SU-DHL-6 (cell line): ENCODE data around the gene KCNK18.

Experiments used
- H2AFZ ChIP-seq: fragments of 200-600 bp; sonication (generic); 2 replicates; pipeline ENCODE4 v1.6.1; 2014; ENCODE audit warnings: low read depth, mild to moderate bottlenecking, moderate library complexity, mixed read lengths, antibody characterized with exemption, low read length; ENCODE audit not compliant: severe bottlenecking
- H3F3A ChIP-seq: fragments of 200-600 bp; shearing (Covaris generic); 2 replicates; pipeline ENCODE4 v1.6.0; 2016; ENCODE audit warnings: antibody characterized with exemption, mild to moderate bottlenecking; ENCODE audit not compliant: insufficient read depth
- H3K27ac ChIP-seq: fragments of 200-600 bp; sonication (generic); 2 replicates; pipeline ENCODE4 v1.5.1; 2016; ENCODE audit warnings: low read depth, mild to moderate bottlenecking, low read length, moderate library complexity, mixed read lengths
- H3K27me3 ChIP-seq: fragments of 200-600 bp; sonication (generic), shearing (Covaris generic); 2 replicates; pipeline ENCODE4 v1.6.0; 2014; ENCODE audit warnings: mild to moderate bottlenecking, low read length
- H3K36me3 ChIP-seq: fragments of 200-600 bp; sonication (generic); 2 replicates; pipeline ENCODE4 v1.6.1; 2014; ENCODE audit warnings: mild to moderate bottlenecking, low read length, mixed read lengths
- H3K4me2 ChIP-seq: fragments of 300-600, 200-600 bp; shearing (Covaris generic), sonication (generic); 2 replicates; pipeline ENCODE4 v1.6.0; 2014; ENCODE audit warnings: low read length, low read depth, mild to moderate bottlenecking; ENCODE audit not compliant: poor library complexity, severe bottlenecking
- H3K4me3 ChIP-seq: fragments of 200-600 bp; sonication (generic); 2 replicates; pipeline ENCODE4 v1.5.1; 2014; ENCODE audit warnings: antibody characterized with exemption, low read length, mild to moderate bottlenecking, mixed read lengths; ENCODE audit not compliant: insufficient read depth, poor library complexity, severe bottlenecking
- H3K79me2 ChIP-seq: fragments of 200-600 bp; sonication (generic); 2 replicates; pipeline ENCODE4 v1.6.1; 2014; ENCODE audit warnings: mild to moderate bottlenecking, low read length, moderate library complexity; ENCODE audit not compliant: insufficient read depth
- H3K9ac ChIP-seq: fragments of 200-600 bp; sonication (generic); 2 replicates; pipeline ENCODE4 v1.7.0; 2014; ENCODE audit warnings: mild to moderate bottlenecking, low read length
- H3K9me2 ChIP-seq: fragments of 200-600 bp; sonication (generic); replicated peaks from 2 replicates; pipeline ENCODE4 v1.6.1; 2014; ENCODE audit warnings: low read length; ENCODE audit not compliant: insufficient read depth
- H3K9me3 ChIP-seq: fragments of 200-600 bp; sonication (generic); 2 replicates; pipeline ENCODE4 v1.6.1; 2014; ENCODE audit warnings: low read length, mixed read lengths; ENCODE audit not compliant: insufficient read depth
- H4K20me1 ChIP-seq: fragments of 200-600 bp; sonication (generic); 2 replicates; pipeline ENCODE4 v1.6.1; 2014; ENCODE audit warnings: low read depth, mild to moderate bottlenecking, antibody characterized with exemption, low read length, moderate library complexity, mixed read lengths
- CTCF ChIP-seq: fragments of 200-600 bp; sonication (generic); IDR thresholded peaks from one replicate; pipeline ENCODE4 v1.5.1; 2017; ENCODE audit warnings: antibody characterized with exemption, mild to moderate bottlenecking, low read length, moderate library complexity; ENCODE audit not compliant: insufficient read depth, poor library complexity, severe bottlenecking
- EZH2phosphoT487 ChIP-seq: fragments of 200-600 bp; sonication (generic), shearing (Covaris generic); conservative IDR thresholded peaks from 2 replicates; pipeline ENCODE4 v1.6.1; 2018; ENCODE audit warnings: mild to moderate bottlenecking, antibody characterized with exemption, low read length, moderate library complexity, mixed read lengths

Gene KCNK18

GRCh38 chr10:117158297-117158696, 39.0 kb upstream of the KCNK18 start:
- no peak overlapping the region for H3K9ac ChIP-seq
- H3K4me3 ChIP-seq = no peak overlapping the region
- H3K27me3 ChIP-seq = no peaks in the 10 kb centered on the region
- no peaks in the 10 kb centered on the region for H3K9me3 ChIP-seq
- H3K79me2 ChIP-seq = no peaks in the 10 kb centered on the region
- H4K20me1 ChIP-seq = no peaks in the 10 kb centered on the region
- no peaks in the 10 kb centered on the region for H3K9me2 ChIP-seq
- H3K27ac ChIP-seq = no peak overlapping the region
- H2AFZ ChIP-seq = no peak overlapping the region
- H3K4me2 ChIP-seq = no peak overlapping the region
- no peaks in the 10 kb centered on the region for H3F3A ChIP-seq
- TF ChIP-seq EZH2phosphoT487 (no peak), CTCF (no peak)
- H3K36me3 ChIP-seq = no peaks in the 10 kb centered on the region

GRCh38 chr10:117159390-117159789, 37.9 kb upstream of the KCNK18 start:
- Histone ChIP-seq H3K27me3 (no peaks in the 10 kb centered on the region), H2AFZ (no peak overlapping the region), H3K4me3 (no peak overlapping the region), H3K79me2 (no peaks in the 10 kb centered on the region), H4K20me1 (no peaks in the 10 kb centered on the region), H3K9ac (no peak overlapping the region), H3K9me3 (no peaks in the 10 kb centered on the region), H3K27ac (no peak overlapping the region), H3F3A (no peaks in the 10 kb centered on the region), H3K36me3 (no peaks in the 10 kb centered on the region), H3K4me2 (no peak overlapping the region), H3K9me2 (no peaks in the 10 kb centered on the region)
- TF ChIP-seq CTCF (no peak), EZH2phosphoT487 (no peak)

- TF ChIP-seq EZH2phosphoT487 (no peak), CTCF (no peak)
- no peaks in the 10 kb centered on the region for H3K9me3 ChIP-seq
- no peak overlapping the region for H3K9ac ChIP-seq
Observed at GRCh38 chr10:117160567-117160966, 36.7 kb upstream of the KCNK18 start.

More at GRCh38 chr10:117160567-117160966, 36.7 kb upstream of the KCNK18 start:
- no peak overlapping the region for H3K27ac ChIP-seq
- no peaks in the 10 kb centered on the region for H4K20me1 ChIP-seq
- H3K4me2 ChIP-seq = no peak overlapping the region
- H2AFZ ChIP-seq = no peak overlapping the region
- H3K27me3 ChIP-seq = no peaks in the 10 kb centered on the region
- H3F3A ChIP-seq = no peaks in the 10 kb centered on the region
- H3K36me3 ChIP-seq = no peaks in the 10 kb centered on the region
- no peaks in the 10 kb centered on the region for H3K9me2 ChIP-seq
- no peak overlapping the region for H3K4me3 ChIP-seq
- no peaks in the 10 kb centered on the region for H3K79me2 ChIP-seq
